ENCODE results near the gene MNAT1. TPM values are rescaled to one million over a fixed set of nuclear protein-coding genes. Genes with fewer than 3 reads are reported as not detected.

MNAT1 gene
- total and polyA plus RNA-seq, 9 of the 15 experiments (the other 6 are each of a cell fraction or from before 2014, with no cell fraction given) = 37.8 to 83.3 (median 60.4) TPM

- no peak for TF ChIP-seq GTF2B (IDR thresholded peaks at IDR 0.05; ENCODE audit: extremely low read depth, insufficient read length)
- TF ChIP-seq SOX6 (IDR thresholded peaks at IDR 0.05) = peak; percentile 86
- TF ChIP-seq SMARCA5 (IDR thresholded peaks at IDR 0.05) = no peak
- TF ChIP-seq RAD21 (CRISPR knock-in tag; conservative IDR thresholded peaks at IDR 0.05 in 1 of 2, IDR thresholded peaks at IDR 0.05 in 1 of 2) = no peak
- no peak for TF ChIP-seq RHOXF2B (CRISPR knock-in tag; conservative IDR thresholded peaks at IDR 0.05)
- TF ChIP-seq NCOA6 (IDR thresholded peaks at IDR 0.05) = no peak
- TF ChIP-seq ZBTB1 (CRISPR knock-in tag; IDR thresholded peaks at IDR 0.05; ENCODE audit: borderline replicate concordance, low read depth) = no peak
- 0 out of 2 replicates have a peak, but pooled peaks have one; percentile 27 for TF ChIP-seq ARID3A (IDR thresholded peaks at IDR 0.05; ENCODE audit: borderline replicate concordance, low read depth, low read length)
- TF ChIP-seq KLF10 (CRISPR knock-in tag; IDR thresholded peaks at IDR 0.05) = no peak
- TF ChIP-seq SRSF3 (IDR thresholded peaks at IDR 0.05; ENCODE audit: insufficient read depth, low read length) = no peak
- peak; percentile 89 for TF ChIP-seq MGA (IDR thresholded peaks at IDR 0.05)
- TF ChIP-seq NR3C1 (CRISPR knock-in tag; IDR thresholded peaks at IDR 0.05) = no peak
- peak; percentile 54; the same call in 1 of the 2 replicates for TF ChIP-seq ATF3 (IDR thresholded peaks at IDR 0.05)
- no peak for TF ChIP-seq ATF3 (CRISPR knock-in tag; conservative IDR thresholded peaks at IDR 0.05)
- TF ChIP-seq ZNF253 (CRISPR knock-in tag; conservative IDR thresholded peaks at IDR 0.05) = no peak
These were observed 255.0 kb downstream of the MNAT1 start (continued) for GRCh38 chr14:60989599-60989998.

Data from K562 (cell line).